Activated T-cell treated with anti-CD3 and anti-CD28 coated beads, Interleukin-2, amount 50 U/mL, for 48 hours (primary cell): Measurements from ENCODE around the gene ADGRA1.
A peak's percentile ranks its signal among the peaks of the same experiment; 100 is the strongest.

ENCODE experiments used
- DNase-seq, 2 experiments: peaks; one replicate each; pipeline ENCODE4 v3.0.0-alpha.2; 2020

The ADGRA1 gene

GRCh38 chr10:133154411-133154810 lies 66.7 kb downstream of the ADGRA1 start:
- DNase-seq, result no peak

- no peak for DNase-seq
Measured at GRCh38 chr10:133154996-133155778, 67.5 kb downstream of the ADGRA1 start.

GRCh38 chr10:133156674-133157579 lies 69.2 kb downstream of the ADGRA1 start:
- no peak for DNase-seq

GRCh38 chr10:133157662-133158436 lies 70.1 kb downstream of the ADGRA1 start:
- DNase-seq, result no peak

GRCh38 chr10:133158437-133158755 lies 70.7 kb downstream of the ADGRA1 start:
- DNase-seq, result no peak

GRCh38 chr10:133158756-133159610 lies 71.3 kb downstream of the ADGRA1 start:
- no peak for DNase-seq

GRCh38 chr10:133159611-133159949 lies 71.9 kb downstream of the ADGRA1 start:
- no peak for DNase-seq

- DNase-seq, result peak; percentile 41 to 53
Measured at GRCh38 chr10:133159950-133160825, 72.5 kb downstream of the ADGRA1 start, which contains the start of gene KNDC1. Gene KNDC1 (plus strand): TSS chr10:133160219. CDS start chr10:133160468, 249 bp downstream.

GRCh38 chr10:133160826-133161471 lies 73.2 kb downstream of the ADGRA1 start:
- no peak for DNase-seq

- DNase-seq, result no peak
Measured at GRCh38 chr10:133161486-133162109, 73.9 kb downstream of the ADGRA1 start.

GRCh38 chr10:133162178-133162909 lies 74.6 kb downstream of the ADGRA1 start:
- no peak for DNase-seq

GRCh38 chr10:133162910-133163856 lies 75.5 kb downstream of the ADGRA1 start:
- no peak for DNase-seq

GRCh38 chr10:133163889-133164815 lies 76.4 kb downstream of the ADGRA1 start:
- DNase-seq, result no peak

GRCh38 chr10:133164816-133165555 lies 77.3 kb downstream of the ADGRA1 start:
- DNase-seq, result no peak

GRCh38 chr10:133165556-133166503 lies 78.1 kb downstream of the ADGRA1 start:
- no peak for DNase-seq
